Transverse colon (tissue), 4 donors: Measurements from ENCODE around the gene PPP1R12B. TPM values are rescaled to one million over a fixed set of nuclear protein-coding genes. Genes with fewer than 3 reads are reported as not detected.

Experiments
- DNase-seq: peaks from one replicate; pipeline ENCODE4 v3.0.0-alpha.2; 2019
- H3K27ac ChIP-seq, 4 donors: fragments of 200-600 bp; sonication (generic); 2 replicates each; pipeline ENCODE4 v1.5.1; 2016 to 2018; ENCODE audit warnings: inconsistent platforms in 4 of 4
- H3K27me3 ChIP-seq: fragments of 200-600 bp; sonication (generic); 2 replicates; pipeline ENCODE4 v1.5.1; 2017; ENCODE audit warnings: inconsistent platforms
- H3K36me3 ChIP-seq, 4 donors: fragments of 200-600 bp; sonication (generic); 2 replicates each; pipeline ENCODE4 v1.5.1; 2017 to 2019; ENCODE audit warnings: inconsistent platforms in 4 of 4
- H3K4me1 ChIP-seq, 4 donors: fragments of 200-600 bp; sonication (generic); 2 replicates each; pipeline ENCODE4 v1.5.1; 2017 to 2020; ENCODE audit warnings: inconsistent platforms in 4 of 4
- H3K4me3 ChIP-seq, 4 donors: fragments of 200-600 bp; sonication (generic); 1 replicate in 1 of 4; 2 replicates in 3 of 4; pipeline versions ENCODE4 v1.5.1 to v1.6.1; 2017 to 2019; ENCODE audit warnings: inconsistent platforms in 4 of 4
- H3K9me3 ChIP-seq, 2 donors: fragments of 200-600 bp; sonication (generic); 2 replicates each; pipeline ENCODE4 v1.5.1; 2017 to 2019; ENCODE audit warnings: inconsistent platforms in 2 of 2
- EP300 ChIP-seq: sonication (generic); formaldehyde crosslinking; IDR thresholded peaks from one replicate; pipeline ENCODE4 v1.6.1; 2017; ENCODE audit warnings: antibody characterized with exemption, low read depth
- POLR2A ChIP-seq: fragments of 450-650 bp; IDR thresholded peaks from one replicate; pipeline ENCODE4 v1.6.1; 2016; ENCODE audit warnings: antibody characterized with exemption, mild to moderate bottlenecking, moderate library complexity
- POLR2AphosphoS5 ChIP-seq, 3 donors: sonication (generic); formaldehyde crosslinking; IDR thresholded peaks; one replicate each; pipeline ENCODE4 v1.6.1; 2016; ENCODE audit warnings: antibody characterized with exemption in 3 of 3
- WGBS, 2 donors: methylation state at CpG; one replicate each; pipeline ENCODE4 v1.1.5; 2018; ENCODE audit warnings: low coverage in 1 of 2; 5-methylcytosine and 5-hydroxymethylcytosine counted together
- in situ Hi-C, 4 donors: fragments of 200-750 bp; cut with MboI; loops; one replicate each; pipeline versions ENCODE4 v1.15.0 to v1.15.1; 2017; ENCODE audit warnings: low sequenced_read_pairs in 3 of 4, low pct_ligation_motif_present in 1 of 4, low pct_unique_long_range_greater_than_20kb in 1 of 4
- intact Hi-C: fragments of 100-400 bp; cut with DNase I; formaldehyde crosslinking; loops from one replicate; pipeline ENCODE4 v1.15.1; 2023; ENCODE audit warnings: low total_unique reads
- total RNA-seq, 4 donors: library from RNA; depleted of rRNA; stranded (reverse); fragments of >200 nt; gene quantifications; one replicate each; pipeline ENCODE4 v1.1.0, GENCODE V29; 2016
- TF ChIP-seq, protein P1 (sequence below), 5 experiments: fragments of 200-600 bp in 3 of 5; fragments of 450-650 bp in 2 of 5; sonication (generic) in 3 of 5; IDR thresholded peaks; 1 replicate in 2 of 5; 2 replicates in 3 of 5; pipeline ENCODE4 v1.5.1; 2016 to 2017; ENCODE audit warnings: antibody characterized with exemption in 5 of 5, inconsistent platforms in 3 of 5, mild to moderate bottlenecking in 2 of 5, moderate library complexity in 1 of 5

PPP1R12B gene
- total RNA-seq, 4 donors from 2014 or later: 92.7 to 254 (median 137) TPM

DNA sequence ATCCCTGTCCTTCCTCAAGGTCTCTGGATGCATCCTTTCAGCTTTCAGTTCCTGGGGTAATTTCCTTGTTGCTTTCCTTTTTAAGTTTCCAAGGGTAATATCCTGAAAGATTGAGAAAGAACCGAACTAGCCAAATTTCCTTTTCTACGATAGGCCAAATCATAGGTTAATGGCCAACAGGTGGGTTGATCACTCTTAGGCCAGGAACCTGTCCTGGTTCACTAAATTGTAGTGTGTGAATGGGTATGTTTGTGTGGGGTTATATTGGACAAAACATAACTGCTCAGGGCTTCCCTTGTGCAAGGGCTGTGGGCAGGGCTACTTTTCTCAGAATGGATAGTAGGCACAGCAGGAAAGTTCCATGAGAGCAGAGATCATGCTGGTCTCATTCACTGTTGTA lies 23.9 kb upstream of the PPP1R12B start:
- Histone ChIP-seq H3K36me3 (no peaks in the 10 kb centered on the region), H3K27ac (no peak overlapping the region), H3K4me1 (no peaks in the 10 kb centered on the region), H3K4me3 (no peak overlapping the region), H3K27me3 (no peaks in the 10 kb centered on the region), H3K9me3 (no peaks in the 10 kb centered on the region)
- WGBS, 2 donors: 75 to 99% methylated on average over 2 of the region's 2 CpGs
- in situ Hi-C loops: loop anchor here in 1 of 4 donors (25.0 kb wide), 1 partner anchor 137 kb away; the partner anchor contains the start of gene LGR6
- TF ChIP-seq, protein P1, sequence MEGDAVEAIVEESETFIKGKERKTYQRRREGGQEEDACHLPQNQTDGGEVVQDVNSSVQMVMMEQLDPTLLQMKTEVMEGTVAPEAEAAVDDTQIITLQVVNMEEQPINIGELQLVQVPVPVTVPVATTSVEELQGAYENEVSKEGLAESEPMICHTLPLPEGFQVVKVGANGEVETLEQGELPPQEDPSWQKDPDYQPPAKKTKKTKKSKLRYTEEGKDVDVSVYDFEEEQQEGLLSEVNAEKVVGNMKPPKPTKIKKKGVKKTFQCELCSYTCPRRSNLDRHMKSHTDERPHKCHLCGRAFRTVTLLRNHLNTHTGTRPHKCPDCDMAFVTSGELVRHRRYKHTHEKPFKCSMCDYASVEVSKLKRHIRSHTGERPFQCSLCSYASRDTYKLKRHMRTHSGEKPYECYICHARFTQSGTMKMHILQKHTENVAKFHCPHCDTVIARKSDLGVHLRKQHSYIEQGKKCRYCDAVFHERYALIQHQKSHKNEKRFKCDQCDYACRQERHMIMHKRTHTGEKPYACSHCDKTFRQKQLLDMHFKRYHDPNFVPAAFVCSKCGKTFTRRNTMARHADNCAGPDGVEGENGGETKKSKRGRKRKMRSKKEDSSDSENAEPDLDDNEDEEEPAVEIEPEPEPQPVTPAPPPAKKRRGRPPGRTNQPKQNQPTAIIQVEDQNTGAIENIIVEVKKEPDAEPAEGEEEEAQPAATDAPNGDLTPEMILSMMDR (IDR thresholded peaks at IDR 0.05): no peak
- TF ChIP-seq EP300: no peak
- no peak for TF ChIP-seq POLR2A
- TF ChIP-seq POLR2AphosphoS5 (IDR thresholded peaks at IDR 0.05): no peak
- intact Hi-C loops: no loop called here
- DNase-seq: no peak

DNA sequence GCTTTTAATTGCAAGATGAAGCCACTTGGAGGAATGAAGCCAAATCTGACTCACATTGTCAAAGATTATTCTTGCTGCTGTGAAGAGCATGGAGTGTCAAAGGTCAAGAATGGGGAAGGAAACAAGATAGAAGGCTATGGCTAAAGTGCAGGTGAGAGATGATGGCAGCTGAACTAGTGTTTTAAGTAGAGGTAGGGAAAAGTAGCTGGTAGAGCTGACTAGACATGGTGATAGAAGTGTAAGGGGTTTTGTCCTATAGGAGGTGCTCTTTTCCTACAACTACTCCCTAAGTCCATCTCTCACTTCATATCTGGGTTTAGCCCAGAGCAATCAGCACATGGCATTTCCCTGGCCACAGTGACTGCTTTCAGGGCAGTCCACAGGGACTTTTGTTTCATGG lies 18.6 kb upstream of the PPP1R12B start:
- DNase-seq: no peak
- Histone ChIP-seq H3K27ac (no peak overlapping the region), H3K4me3 (no peak overlapping the region), H3K4me1 (no peaks in the 10 kb centered on the region), H3K36me3 (peaks cover 0 to 8% (median 3%) of the 10 kb centered on the region in 4 donors), H3K9me3 (no peaks in the 10 kb centered on the region), H3K27me3 (no peaks in the 10 kb centered on the region)
- intact Hi-C loops: no loop called here
- in situ Hi-C loops: no loop called here
- TF ChIP-seq POLR2A: no peak
- TF ChIP-seq POLR2AphosphoS5 (IDR thresholded peaks at IDR 0.05): no peak
- no peak for TF ChIP-seq EP300
- TF ChIP-seq, protein P1 (IDR thresholded peaks at IDR 0.05): no peak

DNA sequence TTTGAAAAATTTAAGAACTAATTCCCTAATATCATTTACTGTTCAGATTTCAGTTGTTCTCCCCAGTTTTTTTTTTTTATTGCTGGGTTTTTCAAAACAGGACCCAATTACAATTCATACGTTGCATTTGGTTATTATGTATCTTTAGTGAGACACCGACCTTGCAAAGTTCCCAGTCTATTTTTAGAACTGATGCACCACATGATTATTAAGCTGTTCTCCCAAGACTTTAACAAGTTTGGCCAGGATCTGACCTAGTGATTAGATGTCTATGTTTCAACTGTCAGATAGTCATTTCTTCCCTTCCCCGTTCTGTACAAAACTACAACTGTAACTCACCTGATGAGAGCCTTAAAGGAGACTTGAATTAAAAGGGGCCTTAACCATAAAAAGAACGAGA lies 14.6 kb upstream of the PPP1R12B start:
- Histone ChIP-seq H3K4me1 (no peaks in the 10 kb centered on the region), H3K27ac (no peak overlapping the region), H3K27me3 (no peaks in the 10 kb centered on the region), H3K9me3 (no peaks in the 10 kb centered on the region), H3K36me3 (peaks cover 0 to 8% (median 3%) of the 10 kb centered on the region in 4 donors), H3K4me3 (no peak overlapping the region)
- intact Hi-C loops: no loop called here
- TF ChIP-seq POLR2A: no peak
- TF ChIP-seq POLR2AphosphoS5 (IDR thresholded peaks at IDR 0.05): no peak
- TF ChIP-seq, protein P1 (IDR thresholded peaks at IDR 0.05): no peak
- TF ChIP-seq EP300: no peak
- in situ Hi-C loops: no loop called here
- 78% methylated on average over 4 of the region's 4 CpGs for WGBS, 2 donors
- DNase-seq: no peak

DNA sequence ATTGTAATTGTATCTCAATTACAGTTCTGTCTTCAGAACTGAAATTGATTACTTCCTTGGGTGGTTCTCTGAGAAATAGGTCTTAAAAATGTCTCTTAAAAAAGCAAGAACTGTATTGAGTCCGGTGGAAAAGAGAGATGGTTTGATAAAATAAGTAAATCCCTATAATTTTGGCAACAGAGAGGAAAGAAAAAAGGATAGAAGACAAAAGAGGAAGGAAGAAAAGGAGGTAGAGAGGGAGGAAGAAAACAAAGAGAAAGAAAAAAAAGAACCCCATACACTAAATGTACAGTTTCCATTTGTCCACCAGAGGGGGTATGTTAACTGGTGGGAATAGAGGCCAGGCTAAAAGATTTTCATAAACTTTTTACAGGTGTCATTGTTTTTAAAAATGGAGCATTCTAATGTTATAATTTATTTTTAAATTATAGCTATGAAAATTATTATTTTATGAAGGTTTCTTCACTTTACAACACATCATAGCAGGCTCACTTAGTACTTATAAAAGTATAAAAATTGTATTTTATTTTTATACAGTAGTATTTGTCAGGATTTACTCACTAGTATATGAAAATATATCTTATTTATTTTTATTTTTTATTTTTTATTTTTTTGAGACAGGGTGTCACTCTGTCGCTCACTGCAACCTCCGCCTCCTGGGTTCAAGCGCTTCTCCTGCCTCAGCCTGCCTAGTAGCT lies 4.7 kb upstream of the PPP1R12B start:
- H3K9me3 ChIP-seq: no peaks in the 10 kb centered on the region
- TF ChIP-seq, protein P1 (IDR thresholded peaks at IDR 0.05): peak; percentile 80 to 85 (median 82)
- TF ChIP-seq POLR2A (no peak), EP300 (no peak)
- intact Hi-C loops: loop anchor here (5.0 kb wide), 1 partner anchor 374 kb away; no protein-coding TSS in a partner anchor
- DNase-seq: no peak
- in situ Hi-C loops: no loop called here
- H3K27me3 ChIP-seq: no peaks in the 10 kb centered on the region
- WGBS, 2 donors: 57 to 67% methylated on average over 4 of the region's 4 CpGs
- no peak overlapping the region for H3K27ac ChIP-seq
- peaks cover 0 to 25% (median 7%) of the 10 kb centered on the region in 4 donors for H3K4me1 ChIP-seq
- no peaks in the 10 kb centered on the region for H3K36me3 ChIP-seq
- no peak overlapping the region for H3K4me3 ChIP-seq
